ENCODE results near the gene DSCAM.

DNA sequence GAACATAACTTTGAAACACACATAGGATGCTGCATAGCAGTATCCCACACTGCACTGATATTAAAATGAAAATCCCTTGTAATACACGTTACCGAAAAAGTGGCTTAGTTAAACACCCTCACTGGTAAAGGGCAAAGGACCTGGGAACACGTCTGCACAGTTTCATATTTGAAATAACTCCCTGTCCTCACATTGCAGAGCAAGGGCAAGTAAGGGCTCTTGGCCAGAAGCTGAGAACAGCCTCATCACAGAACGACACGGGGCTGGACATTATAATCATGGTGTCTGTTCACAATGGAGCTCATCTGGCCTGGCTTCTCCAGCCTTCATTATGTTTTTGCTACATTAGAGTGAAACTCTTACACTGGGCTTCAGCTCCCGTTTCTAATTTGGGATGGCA lies 772.8 kb downstream of the DSCAM start:
- TF ChIP-seq, protein P1, sequence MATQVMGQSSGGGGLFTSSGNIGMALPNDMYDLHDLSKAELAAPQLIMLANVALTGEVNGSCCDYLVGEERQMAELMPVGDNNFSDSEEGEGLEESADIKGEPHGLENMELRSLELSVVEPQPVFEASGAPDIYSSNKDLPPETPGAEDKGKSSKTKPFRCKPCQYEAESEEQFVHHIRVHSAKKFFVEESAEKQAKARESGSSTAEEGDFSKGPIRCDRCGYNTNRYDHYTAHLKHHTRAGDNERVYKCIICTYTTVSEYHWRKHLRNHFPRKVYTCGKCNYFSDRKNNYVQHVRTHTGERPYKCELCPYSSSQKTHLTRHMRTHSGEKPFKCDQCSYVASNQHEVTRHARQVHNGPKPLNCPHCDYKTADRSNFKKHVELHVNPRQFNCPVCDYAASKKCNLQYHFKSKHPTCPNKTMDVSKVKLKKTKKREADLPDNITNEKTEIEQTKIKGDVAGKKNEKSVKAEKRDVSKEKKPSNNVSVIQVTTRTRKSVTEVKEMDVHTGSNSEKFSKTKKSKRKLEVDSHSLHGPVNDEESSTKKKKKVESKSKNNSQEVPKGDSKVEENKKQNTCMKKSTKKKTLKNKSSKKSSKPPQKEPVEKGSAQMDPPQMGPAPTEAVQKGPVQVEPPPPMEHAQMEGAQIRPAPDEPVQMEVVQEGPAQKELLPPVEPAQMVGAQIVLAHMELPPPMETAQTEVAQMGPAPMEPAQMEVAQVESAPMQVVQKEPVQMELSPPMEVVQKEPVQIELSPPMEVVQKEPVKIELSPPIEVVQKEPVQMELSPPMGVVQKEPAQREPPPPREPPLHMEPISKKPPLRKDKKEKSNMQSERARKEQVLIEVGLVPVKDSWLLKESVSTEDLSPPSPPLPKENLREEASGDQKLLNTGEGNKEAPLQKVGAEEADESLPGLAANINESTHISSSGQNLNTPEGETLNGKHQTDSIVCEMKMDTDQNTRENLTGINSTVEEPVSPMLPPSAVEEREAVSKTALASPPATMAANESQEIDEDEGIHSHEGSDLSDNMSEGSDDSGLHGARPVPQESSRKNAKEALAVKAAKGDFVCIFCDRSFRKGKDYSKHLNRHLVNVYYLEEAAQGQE (IDR thresholded peaks at IDR 0.05; ENCODE audit: insufficient replicate concordance, low read depth): no peak
- TF ChIP-seq GABPA (IDR thresholded peaks at IDR 0.05; ENCODE audit: low read depth) (no peak), POLR2AphosphoS5 (IDR thresholded peaks at IDR 0.05; ENCODE audit: low read depth) (no peak), SPI1 (IDR thresholded peaks at IDR 0.05; ENCODE audit: borderline replicate concordance, low read depth) (no peak)
- TF ChIP-seq, protein P2, sequence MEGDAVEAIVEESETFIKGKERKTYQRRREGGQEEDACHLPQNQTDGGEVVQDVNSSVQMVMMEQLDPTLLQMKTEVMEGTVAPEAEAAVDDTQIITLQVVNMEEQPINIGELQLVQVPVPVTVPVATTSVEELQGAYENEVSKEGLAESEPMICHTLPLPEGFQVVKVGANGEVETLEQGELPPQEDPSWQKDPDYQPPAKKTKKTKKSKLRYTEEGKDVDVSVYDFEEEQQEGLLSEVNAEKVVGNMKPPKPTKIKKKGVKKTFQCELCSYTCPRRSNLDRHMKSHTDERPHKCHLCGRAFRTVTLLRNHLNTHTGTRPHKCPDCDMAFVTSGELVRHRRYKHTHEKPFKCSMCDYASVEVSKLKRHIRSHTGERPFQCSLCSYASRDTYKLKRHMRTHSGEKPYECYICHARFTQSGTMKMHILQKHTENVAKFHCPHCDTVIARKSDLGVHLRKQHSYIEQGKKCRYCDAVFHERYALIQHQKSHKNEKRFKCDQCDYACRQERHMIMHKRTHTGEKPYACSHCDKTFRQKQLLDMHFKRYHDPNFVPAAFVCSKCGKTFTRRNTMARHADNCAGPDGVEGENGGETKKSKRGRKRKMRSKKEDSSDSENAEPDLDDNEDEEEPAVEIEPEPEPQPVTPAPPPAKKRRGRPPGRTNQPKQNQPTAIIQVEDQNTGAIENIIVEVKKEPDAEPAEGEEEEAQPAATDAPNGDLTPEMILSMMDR (IDR thresholded peaks at IDR 0.05; ENCODE audit: insufficient read depth, low read length): no peak
